ENCODE measurements around the gene CDYL2.
"Not testable (repeated sequence)": the region's sequence is repeated elsewhere in the genome, so short reads cannot be mapped to it uniquely, and the experiment has no call there.

CDYL2 gene, protein sequence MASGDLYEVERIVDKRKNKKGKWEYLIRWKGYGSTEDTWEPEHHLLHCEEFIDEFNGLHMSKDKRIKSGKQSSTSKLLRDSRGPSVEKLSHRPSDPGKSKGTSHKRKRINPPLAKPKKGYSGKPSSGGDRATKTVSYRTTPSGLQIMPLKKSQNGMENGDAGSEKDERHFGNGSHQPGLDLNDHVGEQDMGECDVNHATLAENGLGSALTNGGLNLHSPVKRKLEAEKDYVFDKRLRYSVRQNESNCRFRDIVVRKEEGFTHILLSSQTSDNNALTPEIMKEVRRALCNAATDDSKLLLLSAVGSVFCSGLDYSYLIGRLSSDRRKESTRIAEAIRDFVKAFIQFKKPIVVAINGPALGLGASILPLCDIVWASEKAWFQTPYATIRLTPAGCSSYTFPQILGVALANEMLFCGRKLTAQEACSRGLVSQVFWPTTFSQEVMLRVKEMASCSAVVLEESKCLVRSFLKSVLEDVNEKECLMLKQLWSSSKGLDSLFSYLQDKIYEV

DNA sequence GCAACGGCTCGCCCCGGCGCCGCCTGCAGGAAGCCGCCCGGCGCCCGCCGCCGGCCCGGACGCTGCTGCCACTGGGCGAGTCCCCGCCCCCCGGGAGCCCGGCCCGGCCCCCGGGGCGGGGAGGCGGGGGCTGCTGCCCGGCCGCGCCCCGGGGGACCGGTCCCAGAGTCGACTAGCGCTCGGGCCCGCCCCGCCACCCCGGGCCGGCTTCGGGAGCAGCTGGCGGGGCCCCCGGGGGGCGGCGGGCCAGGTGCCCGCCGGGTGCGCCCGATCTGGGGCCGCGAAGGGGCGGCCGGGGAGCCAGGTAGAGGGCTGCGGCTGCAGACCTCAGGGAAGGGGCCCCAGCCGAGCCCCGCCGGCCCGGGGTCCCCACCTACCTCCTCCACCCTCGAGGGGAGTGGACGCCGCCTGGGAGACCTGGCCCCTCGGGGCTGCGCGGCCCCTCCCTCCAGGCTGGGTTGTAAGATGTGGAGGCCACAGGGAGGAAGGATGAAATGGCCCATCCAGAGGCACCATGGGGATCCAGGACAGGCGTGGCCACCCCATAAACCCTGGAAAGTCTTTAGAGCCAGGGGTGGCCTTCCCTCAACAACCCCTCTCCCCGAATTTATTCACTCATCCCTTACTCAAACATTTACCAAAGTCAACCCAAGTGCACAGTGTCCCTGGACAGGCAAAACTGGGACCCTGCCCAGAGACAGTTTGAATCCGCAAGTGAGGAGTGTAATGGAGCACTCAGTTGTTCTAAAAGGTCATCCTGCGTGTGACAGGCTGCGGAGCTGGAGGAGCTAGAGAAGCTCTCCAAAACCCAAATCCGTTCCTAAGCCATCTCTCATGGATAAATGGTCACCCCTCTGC, at the start of gene CDYL2:
CDYL2 (minus strand) TSS at position 73 of the 858 bp plus-strand sequence. CDS start 425 bp downstream, outside the sequence.
- peak; percentile 1 for DNase-seq (ENCODE audit: low read depth, low spot score)

DNA sequence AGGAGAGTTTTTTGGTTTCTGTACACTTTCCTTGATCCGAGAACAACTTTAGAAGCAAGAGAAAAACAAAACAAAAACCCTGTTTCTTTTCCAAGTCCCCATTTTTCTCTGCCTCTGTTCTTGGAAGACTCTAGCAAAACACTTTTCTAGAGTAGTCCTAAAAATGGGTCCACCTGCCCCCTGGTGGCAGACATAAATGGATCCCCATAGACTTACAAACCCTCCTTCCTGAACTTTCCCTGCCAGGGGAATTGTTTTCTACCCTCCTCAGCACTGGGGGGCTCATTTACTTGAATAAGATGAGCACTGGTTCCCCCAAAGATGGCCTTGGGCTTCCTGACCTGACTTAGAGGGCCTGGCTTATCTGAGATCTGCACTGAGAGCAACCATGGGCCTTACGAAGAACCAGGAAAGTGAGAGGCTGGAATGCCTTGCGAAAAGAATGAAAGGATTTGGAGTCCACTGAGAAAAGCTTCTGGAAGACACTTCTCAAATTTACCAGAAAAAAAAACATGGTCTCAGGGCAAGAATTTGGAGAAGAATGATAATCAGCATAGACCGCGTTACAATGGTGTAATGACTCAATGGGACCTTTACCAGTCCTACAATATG, 48.0 kb upstream of the CDYL2 start:
- no peak for DNase-seq (ENCODE audit: low read depth, low spot score)

DNA sequence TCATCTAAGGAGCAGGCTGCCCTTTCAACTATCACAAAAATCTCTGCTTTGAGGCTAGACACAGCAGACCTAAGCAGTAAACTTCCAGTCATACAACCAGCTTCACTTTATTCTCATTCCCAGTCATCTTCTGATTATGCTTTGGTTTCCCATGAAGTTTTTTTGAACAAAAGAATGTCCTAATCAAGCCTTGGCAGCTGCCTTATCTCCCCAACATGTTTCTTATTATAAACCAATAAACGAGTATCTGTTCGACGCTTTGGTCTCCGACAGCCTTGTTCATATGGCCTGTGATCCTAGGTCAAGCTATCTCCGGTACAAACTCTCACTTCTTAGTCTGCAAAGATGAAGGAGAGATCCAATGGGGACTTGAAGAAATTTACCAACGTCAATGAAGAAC, 47.4 kb upstream of the CDYL2 start:
- DNase-seq (ENCODE audit: low read depth, low spot score) = no peak

DNA sequence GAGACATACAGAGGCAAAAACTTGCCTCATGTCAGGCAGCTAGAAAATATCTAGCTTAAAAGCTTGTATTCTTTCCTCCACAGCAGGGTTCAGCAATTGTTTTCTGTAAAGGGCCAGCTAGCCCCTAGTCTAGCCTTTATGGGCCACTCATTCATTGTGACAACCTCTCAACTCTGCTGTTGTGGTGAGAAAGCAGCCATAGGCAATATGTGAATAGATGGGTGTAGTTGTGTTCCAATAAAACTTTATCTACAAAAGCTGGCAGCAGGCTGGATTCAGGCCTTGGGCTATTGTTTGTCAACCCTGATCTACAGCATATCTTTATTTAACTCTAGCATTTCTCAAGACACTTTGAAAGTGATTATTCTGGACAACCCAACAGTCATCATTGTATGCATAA, 46.4 kb upstream of the CDYL2 start:
- DNase-seq (ENCODE audit: low read depth, low spot score) = no peak

DNA sequence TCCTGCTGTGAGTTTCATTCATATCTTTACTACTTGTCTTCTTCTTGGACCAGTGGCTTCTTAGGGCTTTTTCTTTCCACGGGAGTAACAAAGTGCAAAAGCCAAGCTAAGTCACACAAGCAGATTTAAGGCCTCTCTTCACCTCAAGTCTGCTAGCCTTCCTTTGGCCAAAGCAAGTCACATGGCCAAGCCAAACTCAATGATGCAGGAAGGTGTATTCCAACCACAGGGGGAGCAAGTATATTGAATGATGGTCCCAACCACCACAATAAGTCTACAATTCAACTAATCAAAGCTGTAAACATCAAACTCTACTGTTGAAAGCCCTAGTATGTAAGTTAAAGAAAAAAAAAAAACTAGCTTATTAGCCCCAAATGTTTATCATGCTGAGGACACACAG, 44.5 kb upstream of the CDYL2 start:
- no peak for DNase-seq (ENCODE audit: low read depth, low spot score)

DNA sequence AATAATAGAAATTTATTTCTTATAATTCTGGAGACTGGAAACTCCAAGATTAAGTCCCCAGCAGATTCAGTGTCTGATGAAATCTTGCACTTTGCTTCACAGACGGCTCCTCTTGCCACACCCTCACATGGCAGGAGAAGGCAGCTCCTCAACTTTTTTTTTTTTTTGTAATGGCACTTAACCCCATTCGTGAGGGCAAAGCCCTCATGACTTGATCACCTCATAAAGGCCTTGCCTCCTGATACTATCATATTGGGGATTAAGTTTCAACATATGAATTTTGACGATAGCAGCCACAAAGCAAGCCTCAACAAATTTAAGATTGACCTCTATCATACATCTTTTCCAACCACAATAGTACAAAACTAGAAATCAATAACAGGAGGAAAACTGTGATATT, 42.3 kb upstream of the CDYL2 start:
- no peak for DNase-seq (ENCODE audit: low read depth, low spot score)

DNA sequence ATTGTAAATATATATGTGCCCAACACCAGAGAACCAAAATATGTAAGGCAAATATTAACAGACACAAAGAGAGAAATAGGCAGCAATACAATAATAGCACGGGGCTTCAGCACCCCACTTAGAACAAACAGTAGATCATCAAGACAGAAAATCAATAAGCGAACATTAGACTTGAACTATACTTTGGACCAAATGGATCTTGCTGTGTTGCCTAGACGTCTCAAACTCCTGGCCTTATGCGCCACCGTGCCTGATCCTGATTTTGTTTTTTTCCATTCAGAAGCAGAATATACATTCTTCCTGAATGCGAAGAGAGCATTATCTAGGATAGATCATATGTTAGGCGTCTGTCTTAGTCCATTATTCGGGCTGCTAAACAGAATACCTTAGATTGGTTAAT, 41.9 kb upstream of the CDYL2 start:
- DNase-seq (ENCODE audit: low read depth, low spot score) = no peak

DNA sequence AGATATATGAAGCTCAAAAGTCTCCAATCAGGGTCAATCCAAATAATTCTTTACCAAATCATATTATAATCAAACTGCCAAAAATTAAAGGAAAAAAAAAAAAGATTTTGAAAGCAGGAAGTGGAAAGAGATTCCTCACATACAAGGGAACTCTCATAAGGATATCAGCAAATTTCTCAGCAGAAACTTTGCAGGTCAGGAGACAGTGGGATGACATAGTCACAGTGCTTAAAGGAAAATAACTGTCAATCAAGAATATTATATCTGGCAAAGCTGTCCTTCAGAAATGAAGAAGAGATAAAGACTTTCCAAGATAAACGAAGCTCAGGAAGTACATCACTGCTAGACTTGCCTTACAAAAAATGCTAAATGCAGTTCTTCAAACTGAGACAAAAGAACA, 40.0 kb upstream of the CDYL2 start:
- DNase-seq (ENCODE audit: low read depth, low spot score) = no peak

DNA sequence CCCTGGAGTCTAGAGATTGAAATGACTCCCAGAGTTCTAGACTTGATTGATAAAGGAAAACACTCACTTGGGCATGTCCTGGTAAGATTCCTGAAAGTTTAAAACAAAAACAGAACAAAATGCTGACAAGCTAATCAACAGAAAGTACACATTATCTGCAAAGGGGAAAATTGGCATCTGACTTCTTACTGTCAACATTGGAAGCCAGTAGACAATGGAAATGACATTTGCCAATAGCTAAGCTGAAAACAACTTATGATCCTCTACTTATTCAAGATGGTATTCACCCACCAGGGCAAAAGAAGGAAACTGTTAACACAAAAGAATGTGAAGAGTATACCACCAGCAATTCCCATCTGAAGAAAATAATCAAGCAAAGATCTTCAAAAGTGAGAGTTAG, 36.8 kb upstream of the CDYL2 start:
- DNase-seq (ENCODE audit: low read depth, low spot score) = no peak

DNA sequence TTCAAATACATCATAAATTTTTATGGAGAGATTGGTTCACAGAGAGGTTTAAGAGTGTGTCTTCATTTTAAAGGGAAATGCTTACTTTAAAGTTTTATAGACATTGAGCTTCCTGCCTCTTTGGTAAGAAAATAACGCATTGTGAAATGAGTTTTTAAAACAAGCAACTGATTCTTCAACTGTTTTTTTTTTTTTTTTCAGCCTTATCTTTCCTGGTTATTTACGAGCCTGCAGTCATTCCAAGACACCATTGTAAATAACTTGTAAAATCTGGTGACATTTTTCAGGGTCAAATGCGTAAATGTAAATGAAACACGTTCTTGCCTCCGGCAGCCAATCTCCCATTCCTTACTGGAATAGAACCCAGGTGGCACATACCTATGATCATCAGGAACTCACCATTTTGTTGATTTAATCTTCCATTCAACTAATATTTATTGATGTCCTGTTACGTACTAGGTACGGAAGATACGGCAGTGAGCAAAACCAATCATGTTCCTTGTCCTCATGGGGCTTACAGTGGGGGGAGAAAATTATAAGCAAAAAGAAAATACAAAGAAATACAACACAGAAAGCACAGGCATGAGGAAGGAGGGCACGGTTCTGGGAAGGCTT, 33.2 kb upstream of the CDYL2 start:
- no peak for DNase-seq (ENCODE audit: low read depth, low spot score)

DNA sequence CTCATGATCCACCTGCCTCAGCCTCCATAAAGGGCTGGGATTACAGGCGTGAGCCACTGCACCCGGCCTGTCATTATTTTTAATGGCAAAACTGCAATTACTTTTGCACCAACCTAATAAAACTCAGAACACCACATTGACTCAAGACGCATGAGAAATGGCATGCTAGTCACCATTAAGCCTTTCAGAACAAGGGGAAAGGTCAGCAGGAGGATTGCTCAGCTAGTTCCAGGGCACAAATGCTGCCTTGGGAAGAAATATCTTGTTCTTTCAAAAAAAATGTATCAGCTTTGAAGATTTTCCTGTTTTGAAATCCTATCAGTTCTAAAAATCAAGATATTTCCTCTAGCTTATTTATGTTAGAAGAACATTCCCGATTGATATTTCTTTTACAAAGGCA, 32.4 kb upstream of the CDYL2 start:
- DNase-seq (ENCODE audit: low read depth, low spot score) = no peak

DNA sequence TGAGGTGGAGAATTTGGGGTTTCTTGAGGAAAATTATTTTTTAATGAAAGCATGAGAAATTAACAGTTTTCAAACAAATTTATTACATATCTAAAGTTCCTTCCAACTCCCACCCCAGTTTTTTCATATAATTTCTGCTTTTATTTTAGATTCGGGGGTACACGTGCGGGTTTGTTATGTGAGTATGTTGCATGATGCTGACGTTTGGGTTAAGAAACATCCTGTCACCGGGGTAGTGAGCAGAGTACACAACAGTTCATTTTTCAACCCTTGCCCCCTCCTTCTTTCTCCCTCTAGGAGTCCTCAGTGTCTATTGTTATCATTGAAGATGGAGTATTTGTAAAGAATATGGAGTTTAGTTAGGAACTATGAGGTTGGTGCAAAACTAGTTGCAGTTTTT, 31.8 kb upstream of the CDYL2 start:
- DNase-seq (ENCODE audit: low read depth, low spot score) = no peak

DNA sequence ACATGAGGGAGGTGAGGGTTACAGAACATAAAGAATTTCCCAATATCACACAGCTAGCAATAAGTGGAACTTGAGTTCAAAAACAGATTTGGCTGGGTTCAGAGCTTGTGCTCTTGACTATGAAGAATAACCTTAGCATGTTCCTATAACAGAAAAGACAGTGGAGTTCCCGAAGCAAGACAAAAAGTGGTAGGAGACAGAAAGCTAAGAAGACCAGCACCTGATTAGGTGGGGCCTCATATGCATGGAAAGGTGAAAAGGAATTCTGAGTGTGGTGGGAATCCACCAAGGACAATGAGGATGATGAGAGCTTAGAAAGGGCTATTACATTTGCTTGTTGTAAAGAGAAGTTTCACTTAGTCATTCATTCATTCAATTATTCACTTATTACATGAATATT, 26.6 kb upstream of the CDYL2 start:
- DNase-seq (ENCODE audit: low read depth, low spot score) = no peak

DNA sequence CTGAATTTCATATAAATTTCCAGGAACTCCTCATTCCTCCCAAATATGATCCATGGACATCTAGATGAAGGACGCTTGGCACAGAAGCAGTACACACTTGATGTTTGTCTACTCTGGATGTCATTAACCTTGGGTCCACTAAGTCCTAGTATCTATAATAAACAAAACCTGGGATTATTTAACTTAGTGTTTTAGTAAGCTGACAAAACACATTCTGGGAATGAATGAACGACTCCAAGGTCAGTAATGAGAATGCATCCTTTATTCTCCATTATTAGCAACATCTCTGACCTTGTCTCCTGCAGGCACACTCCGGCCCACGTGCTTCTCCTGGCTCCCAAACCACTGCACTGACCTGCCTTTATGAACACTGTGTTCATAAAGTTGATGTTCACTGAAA, 24.1 kb upstream of the CDYL2 start:
- DNase-seq (ENCODE audit: low read depth, low spot score) = no peak

DNA sequence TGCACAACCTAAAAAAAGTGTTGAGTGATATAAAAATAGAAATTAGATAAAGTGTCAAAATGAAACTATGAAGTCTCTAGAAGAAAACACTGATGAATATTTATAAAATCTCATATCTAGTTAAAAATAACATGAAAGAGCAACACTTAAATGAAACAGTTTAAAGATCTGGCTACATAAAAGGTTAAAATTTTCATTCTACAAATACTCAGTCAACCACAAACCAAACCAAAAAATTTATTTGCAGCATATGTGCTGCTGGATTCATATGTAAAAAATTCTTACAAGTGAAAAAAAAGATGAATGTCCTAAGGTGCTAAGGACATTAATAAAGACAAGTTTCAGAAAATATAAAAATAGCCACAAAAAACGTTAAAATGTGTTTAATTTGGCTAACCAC, 22.6 kb upstream of the CDYL2 start:
- no peak for DNase-seq (ENCODE audit: low read depth, low spot score)

DNA sequence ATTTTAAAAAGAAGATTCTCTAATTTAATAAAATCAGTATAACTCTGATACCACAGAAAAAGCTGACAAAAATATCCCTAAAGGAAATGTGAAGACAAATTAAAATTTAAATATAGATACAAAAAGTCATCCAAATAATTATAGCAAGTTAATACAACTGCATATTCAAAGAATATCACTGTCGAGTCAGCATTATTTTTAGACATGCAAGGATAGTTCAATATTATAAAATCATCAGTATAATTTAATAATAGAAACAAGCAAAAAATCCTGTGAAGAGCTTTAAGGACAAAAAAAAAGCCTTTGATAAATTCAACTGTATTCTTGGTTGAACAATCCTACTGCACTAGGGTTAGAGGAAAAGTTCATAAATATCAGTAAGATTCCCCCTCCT, 21.0 kb upstream of the CDYL2 start:
- no peak for DNase-seq (ENCODE audit: low read depth, low spot score)

DNA sequence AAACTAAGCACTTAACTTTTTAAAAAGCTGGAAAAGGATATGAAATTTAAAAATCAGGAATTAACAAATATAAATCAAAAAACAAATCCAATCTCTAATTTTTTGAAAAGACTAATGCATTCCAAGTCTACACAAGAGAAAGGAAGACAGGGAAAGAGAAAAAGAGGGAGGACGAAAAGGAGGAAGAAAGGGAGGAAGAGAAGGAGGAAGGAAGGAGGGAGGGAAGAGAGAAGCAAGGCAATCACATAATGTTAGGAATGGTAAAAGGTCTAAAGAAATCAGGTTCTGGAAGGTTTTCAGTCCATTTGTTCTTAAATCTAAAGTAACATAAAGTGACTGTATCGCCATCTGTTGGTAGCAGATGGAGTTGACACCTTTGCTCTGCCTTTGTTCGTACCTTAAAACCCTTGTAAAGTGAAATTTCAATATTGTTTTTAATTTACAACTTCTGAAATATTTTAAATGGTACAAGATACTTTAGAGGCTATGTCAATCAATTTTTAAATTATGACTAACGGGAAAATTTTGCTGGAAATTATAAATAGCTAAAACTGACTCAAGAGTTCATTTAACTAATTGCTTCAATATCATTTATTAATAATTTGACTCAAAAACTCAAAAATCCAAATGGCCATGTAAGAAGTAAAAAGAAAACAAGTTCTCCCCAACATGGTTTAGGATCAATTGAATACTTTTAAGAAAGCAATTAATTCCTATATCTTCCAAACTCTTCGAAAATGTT, 20.4 kb upstream of the CDYL2 start:
- no peak for DNase-seq (ENCODE audit: low read depth, low spot score)

DNA sequence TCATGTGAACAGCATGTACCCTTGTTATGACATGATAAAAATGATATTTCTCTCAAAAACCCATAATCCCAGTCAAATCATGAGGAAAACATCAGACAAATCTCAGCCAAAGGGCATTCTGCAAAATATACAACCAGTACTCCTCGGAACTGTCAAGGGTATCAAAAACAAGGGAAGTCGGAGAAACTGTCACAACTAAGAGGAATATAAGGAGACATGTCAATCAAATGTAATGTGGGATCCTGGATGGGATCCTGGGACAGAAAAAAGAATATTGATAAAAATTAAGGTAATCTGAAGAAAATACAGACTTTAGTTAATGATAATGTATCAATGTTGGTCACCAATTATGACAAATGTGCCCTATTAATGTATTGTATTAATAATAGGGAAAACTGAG, 15.6 kb upstream of the CDYL2 start:
- DNase-seq (ENCODE audit: low read depth, low spot score) = no peak

DNA sequence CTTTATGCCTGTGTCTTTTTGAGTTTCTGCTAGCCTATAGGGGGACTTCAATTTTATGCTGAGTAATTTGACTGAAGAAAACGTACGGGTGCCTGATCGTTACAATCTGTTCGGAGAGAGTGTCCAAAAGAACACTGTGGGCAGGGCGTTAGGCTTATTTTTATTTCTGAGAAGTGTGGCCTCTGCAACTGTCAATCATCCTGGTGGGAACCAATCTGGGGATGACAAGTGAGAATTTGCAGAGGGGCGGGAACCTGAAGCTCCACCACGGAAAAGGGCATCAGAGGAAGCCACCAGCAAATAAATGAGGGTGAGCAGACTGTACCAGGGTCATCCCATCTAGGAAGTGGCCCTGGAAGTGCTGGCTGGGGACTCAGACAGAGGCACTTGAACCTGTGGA, 12.0 kb upstream of the CDYL2 start:
- DNase-seq (ENCODE audit: low read depth, low spot score) = no peak

DNA sequence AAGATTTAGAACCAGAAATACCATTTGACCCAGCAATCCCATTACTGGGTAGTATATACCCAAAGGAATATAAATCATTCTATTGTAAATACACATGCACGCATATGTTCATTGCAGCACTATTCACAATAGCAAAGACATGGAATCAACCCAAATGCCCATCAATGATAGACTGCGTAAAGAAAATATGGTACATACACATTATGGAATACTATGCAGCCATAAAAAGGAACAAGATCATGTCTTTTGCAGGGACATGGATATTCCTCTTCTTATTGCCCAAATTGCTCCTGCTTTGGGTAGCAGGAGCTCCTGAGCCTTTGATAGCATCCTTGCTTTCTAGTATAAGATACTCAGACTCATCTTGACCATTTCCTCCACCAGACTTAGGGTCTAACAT, 10.9 kb upstream of the CDYL2 start:
- not testable (repeated sequence) for DNase-seq (ENCODE audit: low read depth, low spot score)

DNA sequence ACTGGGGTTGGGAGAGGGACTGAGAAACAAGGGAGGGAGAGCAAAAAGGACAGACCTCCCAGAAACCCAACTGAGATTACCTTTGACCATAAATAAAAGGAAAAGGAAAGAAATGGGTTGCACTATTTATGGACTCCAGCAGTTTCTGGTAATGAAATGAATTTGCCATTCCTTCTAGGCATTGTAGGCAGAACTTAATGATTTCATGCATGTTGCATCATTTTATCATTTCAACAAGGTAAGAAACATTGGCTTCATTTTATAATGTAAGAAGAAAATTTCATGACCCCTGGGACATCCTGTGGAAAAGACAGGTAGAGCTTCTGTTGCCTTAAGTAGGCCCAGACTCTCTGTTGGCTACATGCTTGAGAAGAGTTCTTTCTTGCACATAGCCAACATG, 8.2 kb upstream of the CDYL2 start:
- DNase-seq (ENCODE audit: low read depth, low spot score) = no peak
